Naive thymus-derived CD4-positive, alpha-beta T cell (primary cell): Measurements from ENCODE around the gene SLC38A3. TPM values are rescaled to one million over a fixed set of nuclear protein-coding genes. Genes with fewer than 3 reads are reported as not detected.
"Not testable (repeated sequence)": the region's sequence is repeated elsewhere in the genome, so short reads cannot be mapped to it uniquely, and the experiment has no call there.

Source experiments
- ATAC-seq: fragments of 150-1000 bp; cut with Tn5 transposase; 2 replicates; pipeline ENCODE4 v1.10.0; 2021; ENCODE audit warnings: mild to moderate bottlenecking, moderate library complexity
- CTCF ChIA-PET: fragments of 350-600 bp; sonication (Branson Sonifier 250); formaldehyde crosslinking; loops from one replicate; lab custom pipeline; 2021; ENCODE audit warnings: antibody characterized with exemption; lab: Charles Lee
- POLR2A ChIA-PET: fragments of 350-600 bp; sonication (Branson Sonifier 250); formaldehyde crosslinking; loops from one replicate; lab custom pipeline; 2021; ENCODE audit warnings: antibody characterized with exemption, inconsistent platforms; lab: Charles Lee
- DNase-seq, 9 donors: peaks; one replicate each; pipeline versions ENCODE4 v3.0.0 to v3.0.0-alpha.2; 2020 to 2022; ENCODE audit warnings: mixed read lengths in 1 of 9
- H3K27ac ChIP-seq: one replicate; pipeline ENCODE4 v1.7.0; 2013; ENCODE audit warnings: mild to moderate bottlenecking, low read depth, low read length, moderate library complexity
- H3K27me3 ChIP-seq, 2 donors: one replicate each; pipeline ENCODE4 v1.7.0; 2013; ENCODE audit warnings: low read length in 2 of 2, mild to moderate bottlenecking in 2 of 2, moderate library complexity in 2 of 2; ENCODE audit not compliant: control insufficient read depth in 2 of 2, insufficient read depth in 2 of 2
- H3K36me3 ChIP-seq, 3 experiments: 1 replicate in 2 of 3; 2 replicates in 1 of 3; pipeline ENCODE4 v1.7.0; 2013; ENCODE audit warnings: low read length in 3 of 3, mild to moderate bottlenecking in 3 of 3, moderate library complexity in 1 of 3; ENCODE audit not compliant: insufficient read depth in 3 of 3, control insufficient read depth in 2 of 3
- H3K4me1 ChIP-seq, 2 donors: one replicate each; pipeline ENCODE4 v1.7.0; 2013; ENCODE audit warnings: low read length in 2 of 2, mild to moderate bottlenecking in 2 of 2, moderate library complexity in 1 of 2; ENCODE audit not compliant: control insufficient read depth in 2 of 2, insufficient read depth in 2 of 2
- H3K4me3 ChIP-seq: 2 replicates; pipeline ENCODE4 v1.7.0; 2013; ENCODE audit warnings: mild to moderate bottlenecking, low read length
- H3K9me3 ChIP-seq, 3 experiments: 1 replicate in 2 of 3; 2 replicates in 1 of 3; pipeline ENCODE4 v1.7.0; 2013; ENCODE audit warnings: low read length in 3 of 3; ENCODE audit not compliant: control insufficient read depth in 2 of 3
- H3K27ac Mint-ChIP-seq, 9 donors: one replicate each; pipeline ENCODE4 v1.8.0; 2020 to 2022; ENCODE audit warnings: mixed read lengths in 9 of 9, mild to moderate bottlenecking in 8 of 9, moderate library complexity in 5 of 9, inconsistent platforms in 2 of 9
- H3K27me3 Mint-ChIP-seq, 5 donors: one replicate each; pipeline ENCODE4 v1.8.0; 2021 to 2022; ENCODE audit warnings: mixed read lengths in 5 of 5, mild to moderate bottlenecking in 1 of 5
- H3K36me3 Mint-ChIP-seq, 5 donors: one replicate each; pipeline ENCODE4 v1.8.0; 2020 to 2022; ENCODE audit warnings: mixed read lengths in 5 of 5, mild to moderate bottlenecking in 3 of 5, inconsistent platforms in 1 of 5
- H3K4me1 Mint-ChIP-seq, 7 donors: one replicate each; pipeline ENCODE4 v1.8.0; 2020 to 2022; ENCODE audit warnings: mixed read lengths in 7 of 7, mild to moderate bottlenecking in 3 of 7, inconsistent platforms in 1 of 7
- H3K4me3 Mint-ChIP-seq, 10 donors: one replicate each; pipeline ENCODE4 v1.8.0; 2020 to 2022; ENCODE audit warnings: mild to moderate bottlenecking in 10 of 10, mixed read lengths in 10 of 10, moderate library complexity in 6 of 10, inconsistent platforms in 2 of 10
- H3K9me3 Mint-ChIP-seq, 11 donors: one replicate each; pipeline ENCODE4 v1.8.0; 2020 to 2022; ENCODE audit warnings: mixed read lengths in 11 of 11, mild to moderate bottlenecking in 4 of 11, inconsistent platforms in 1 of 11, moderate library complexity in 1 of 11
- intact Hi-C, 2 donors: fragments of 100-400 bp; cut with micrococcal nuclease; formaldehyde crosslinking; loops; one replicate each; pipeline ENCODE4 v1.15.1; 2023
- polyA plus RNA-seq, 2 donors: library from polyadenylated mRNA; unstranded; fragments of 300-500 nt; fragmentation: Illumina TruSeq; gene quantifications; one replicate each; pipeline ENCODE4 v1.2.3, GENCODE V29; 2021
- total RNA-seq, 6 experiments: library from RNA in 5 of 6; stranded (reverse) in 5 of 6; gene quantifications; 1 replicate in 5 of 6; 2 replicates in 1 of 6; pipeline ENCODE4 v1.2.3 and lab custom pipeline; 2021 to 2026

The SLC38A3 gene
- total and polyA plus RNA-seq, 7 experiments from 2014 or later = 1.8 TPM; not detected in 6

DNA sequence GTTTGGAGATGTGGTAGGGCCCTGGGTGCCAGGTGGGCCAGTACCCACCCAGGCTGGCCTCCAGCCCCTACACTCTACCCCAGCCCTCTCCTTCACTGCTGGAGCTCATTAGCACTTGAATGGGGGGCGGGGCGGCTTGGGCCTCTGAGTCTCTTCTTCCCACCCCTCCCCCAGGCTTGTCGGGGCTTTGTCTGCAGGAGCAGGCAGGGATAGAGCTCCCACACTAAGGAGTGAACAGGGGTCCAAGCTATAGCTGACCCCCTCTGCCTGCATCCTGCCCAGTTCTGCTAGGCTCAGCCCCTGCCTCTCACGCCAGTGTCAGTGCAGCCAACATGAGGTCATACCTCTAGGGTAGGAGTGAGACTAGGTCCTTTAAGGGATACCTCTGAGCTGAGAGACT is 36.1 kb downstream of the SLC38A3 start:
- Histone ChIP-seq H3K27ac (peak overlapping the region; percentile 84), H3K9me3 (no peaks in the 10 kb centered on the region), H3K4me3 (no peak overlapping the region), H3K36me3 (peaks cover 5 to 37% (median 7%) of the 10 kb centered on the region in 3 experiments), H3K27me3 (no peaks in the 10 kb centered on the region), H3K4me1 (peaks cover 68 to 72% of the 10 kb centered on the region in 2 donors)
- no peaks in the 10 kb centered on the region for H3K27me3 Mint-ChIP-seq
- peak overlapping the region; percentile 36 to 81 (median 70) for H3K4me3 Mint-ChIP-seq
- CTCF ChIA-PET = interaction anchor here (0.7 to 9.5 kb wide), 2 partner anchors 10 to 46 kb away, joined by 3 to 211 read pairs; partner anchors contain the start of gene GNAI2
- peaks cover 0 to 19% (median 0%) of the 10 kb centered on the region in 5 donors for H3K36me3 Mint-ChIP-seq
- peak overlapping the region; percentile 79 to 96 (median 90) for H3K27ac Mint-ChIP-seq
- DNase-seq = no peak
- intact Hi-C loops = no loop called here
- ATAC-seq = no peak
- H3K9me3 Mint-ChIP-seq = no peaks in the 10 kb centered on the region
- peaks cover 46 to 77% (median 72%) of the 10 kb centered on the region in 7 donors for H3K4me1 Mint-ChIP-seq
- POLR2A ChIA-PET = interaction anchor here (1.0 to 15.6 kb wide), 3 partner anchors 9 to 86 kb away, joined by 3 to 253 read pairs (median 3); partner anchors contain the start of gene GNAI2

DNA sequence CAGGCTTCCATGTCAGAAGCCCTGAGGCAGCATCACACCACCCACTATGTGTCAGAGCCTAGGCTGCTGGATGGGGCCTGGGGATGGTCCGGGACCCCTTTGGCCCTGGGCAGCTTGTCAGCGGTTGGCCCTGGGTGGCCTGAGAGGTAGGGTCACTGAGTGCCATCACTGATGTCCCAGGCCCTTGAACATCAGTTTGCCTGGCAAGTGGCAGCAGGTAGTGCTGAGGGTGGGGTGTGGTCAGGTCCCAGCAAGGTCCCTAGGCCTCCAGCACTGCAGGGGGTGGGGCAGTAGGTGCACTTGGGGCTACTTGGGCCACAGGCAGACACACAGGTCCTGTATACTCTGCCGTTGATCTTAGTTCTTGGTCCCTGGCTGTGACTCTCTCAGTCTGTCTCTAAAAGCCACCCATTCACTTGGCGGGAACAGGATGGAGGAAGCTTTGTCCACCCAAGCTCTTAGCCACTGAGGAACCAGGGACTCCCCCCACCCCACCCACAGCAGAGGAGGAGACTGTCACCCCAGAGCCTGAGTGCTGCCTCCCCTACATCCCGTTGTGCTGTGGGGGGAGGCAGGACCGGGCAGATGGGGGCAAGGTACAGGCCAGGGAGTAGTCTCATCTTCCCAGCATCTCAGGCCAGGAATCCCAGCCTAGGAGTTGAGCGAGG is 36.8 kb downstream of the SLC38A3 start:
- Histone ChIP-seq H3K4me3 (no peak overlapping the region), H3K9me3 (no peaks in the 10 kb centered on the region), H3K4me1 (peaks cover 70 to 78% of the 10 kb centered on the region in 2 donors), H3K36me3 (peaks cover 5 to 30% (median 7%) of the 10 kb centered on the region in 3 experiments), H3K27me3 (no peaks in the 10 kb centered on the region), H3K27ac (peak overlapping the region; percentile 84)
- Mint-ChIP-seq H3K27me3 (no peaks in the 10 kb centered on the region), H3K4me1 (peaks cover 52 to 84% (median 79%) of the 10 kb centered on the region in 7 donors), H3K27ac (peak overlapping the region; percentile 79 to 96 (median 90)), H3K4me3 (peak overlapping the region in 9 of 10 donors; percentile 58 to 81 (median 72)), H3K9me3 (no peaks in the 10 kb centered on the region), H3K36me3 (peaks cover 0 to 17% (median 0%) of the 10 kb centered on the region in 5 donors)
- DNase-seq (no peak), ATAC-seq (no peak)
- intact Hi-C loops = no loop called here
- ChIA-PET CTCF (interaction anchor here (9.5 kb wide), 1 partner anchor 11 kb away, joined by 211 read pairs; the partner anchor contains the start of gene GNAI2), POLR2A (interaction anchor here (1.0 to 15.6 kb wide), 4 partner anchors 10 to 85 kb away, joined by 3 to 253 read pairs (median 4); partner anchors contain the start of gene GNAI2)

DNA sequence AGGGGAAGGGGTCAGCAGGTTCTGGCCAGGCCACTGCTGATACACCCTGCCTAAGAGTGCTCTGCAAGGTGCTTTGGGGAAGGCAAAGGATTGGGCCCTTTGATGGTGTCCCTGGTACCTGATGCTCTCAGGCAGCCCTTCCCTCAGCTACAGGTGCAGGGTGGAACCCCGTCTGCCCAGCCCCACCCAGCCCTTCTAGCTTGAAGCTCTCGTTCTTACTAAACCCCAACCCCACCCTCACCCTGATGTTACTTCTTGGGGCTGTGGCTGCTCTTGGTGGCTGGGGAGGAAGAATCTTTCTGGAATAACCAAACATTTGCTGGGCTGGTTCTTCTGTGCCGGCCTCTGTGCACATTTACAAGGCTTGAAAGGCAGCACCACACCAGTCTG is 37.3 kb downstream of the SLC38A3 start:
- Histone ChIP-seq H3K27me3 (no peaks in the 10 kb centered on the region), H3K4me3 (peak overlapping the region; percentile 11), H3K27ac (peak overlapping the region; percentile 84), H3K36me3 (peaks cover 5 to 26% (median 7%) of the 10 kb centered on the region in 3 experiments), H3K4me1 (peaks cover 76 to 83% of the 10 kb centered on the region in 2 donors), H3K9me3 (no peaks in the 10 kb centered on the region)
- ChIA-PET CTCF (interaction anchor here (9.5 kb wide), 1 partner anchor 12 kb away, joined by 211 read pairs; the partner anchor contains the start of gene GNAI2), POLR2A (interaction anchor here (1.3 to 15.6 kb wide), 3 partner anchors 10 to 50 kb away, joined by 3 to 253 read pairs (median 6); partner anchors contain the start of gene GNAI2)
- intact Hi-C loops = no loop called here
- no peaks in the 10 kb centered on the region for H3K27me3 Mint-ChIP-seq
- DNase-seq (peak in 1 of 9 donors; percentile 39), ATAC-seq (no peak)
- no peaks in the 10 kb centered on the region for H3K9me3 Mint-ChIP-seq
- H3K4me3 Mint-ChIP-seq = peak overlapping the region; percentile 58 to 81 (median 70)
- peaks cover 55 to 89% (median 84%) of the 10 kb centered on the region in 7 donors for H3K4me1 Mint-ChIP-seq
- H3K27ac Mint-ChIP-seq = peak overlapping the region; percentile 79 to 97 (median 93)
- H3K36me3 Mint-ChIP-seq = peaks cover 0 to 12% (median 0%) of the 10 kb centered on the region in 5 donors

DNA sequence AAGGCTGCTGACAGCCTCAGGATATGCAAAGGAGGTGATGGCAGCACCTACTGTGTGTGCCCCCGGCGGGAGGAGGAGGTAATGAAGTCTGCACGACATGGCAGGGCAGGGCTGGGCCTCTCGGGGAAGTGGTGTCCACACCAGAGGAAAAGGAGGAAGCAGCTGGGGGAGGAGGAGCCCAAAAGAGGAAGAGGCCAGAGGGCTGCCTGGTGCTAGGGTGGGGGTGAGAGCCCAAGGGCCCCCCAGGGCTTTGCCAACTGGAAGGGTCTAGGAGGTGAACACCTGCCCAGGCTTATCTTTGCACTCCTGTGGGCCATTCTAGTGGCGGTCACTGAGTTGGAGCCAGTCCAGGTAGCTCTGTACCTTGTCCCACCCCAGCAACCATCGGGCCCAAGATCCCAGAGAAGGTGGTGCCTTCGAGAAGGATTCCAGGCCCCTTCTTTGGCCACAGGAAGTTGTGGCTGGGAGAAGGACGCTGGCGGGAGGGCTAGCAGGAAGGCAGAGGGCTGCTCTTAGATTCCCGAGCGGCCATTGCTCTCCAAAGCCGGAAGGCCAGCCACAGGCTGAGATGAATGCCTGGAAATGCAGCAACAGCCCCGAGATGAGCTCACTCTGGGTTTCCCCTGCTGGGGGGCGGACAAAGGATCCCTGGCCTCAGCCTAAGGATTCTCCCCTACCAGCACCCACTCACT is 37.9 kb downstream of the SLC38A3 start:
- H3K4me3 Mint-ChIP-seq = peak overlapping the region; percentile 58 to 81 (median 70)
- DNase-seq = peak in 2 of 9 donors; percentile 39 to 55
- peaks cover 0 to 10% (median 0%) of the 10 kb centered on the region in 5 donors for H3K36me3 Mint-ChIP-seq
- ATAC-seq = peak; percentile 40
- peaks cover 56 to 90% (median 84%) of the 10 kb centered on the region in 7 donors for H3K4me1 Mint-ChIP-seq
- intact Hi-C loops = no loop called here
- Histone ChIP-seq H3K9me3 (no peaks in the 10 kb centered on the region), H3K4me1 (peaks cover 80 to 88% of the 10 kb centered on the region in 2 donors), H3K27me3 (no peaks in the 10 kb centered on the region), H3K36me3 (peaks cover 5 to 25% (median 7%) of the 10 kb centered on the region in 3 experiments), H3K27ac (peak overlapping the region; percentile 84), H3K4me3 (peak overlapping the region; percentile 11)
- ChIA-PET POLR2A (interaction anchor here (0.6 to 15.6 kb wide), 3 partner anchors 9 to 311 kb away, joined by 3 to 253 read pairs (median 6); partner anchors contain the start of gene GNAI2), CTCF (interaction anchor here (1.4 to 9.5 kb wide), 2 partner anchors 12 to 56 kb away, joined by 6 to 211 read pairs; partner anchors contain the start of genes GNAI2, HYAL3 and NAA80)
- peak overlapping the region; percentile 79 to 97 (median 93) for H3K27ac Mint-ChIP-seq
- no peaks in the 10 kb centered on the region for H3K9me3 Mint-ChIP-seq
- H3K27me3 Mint-ChIP-seq = no peaks in the 10 kb centered on the region

DNA sequence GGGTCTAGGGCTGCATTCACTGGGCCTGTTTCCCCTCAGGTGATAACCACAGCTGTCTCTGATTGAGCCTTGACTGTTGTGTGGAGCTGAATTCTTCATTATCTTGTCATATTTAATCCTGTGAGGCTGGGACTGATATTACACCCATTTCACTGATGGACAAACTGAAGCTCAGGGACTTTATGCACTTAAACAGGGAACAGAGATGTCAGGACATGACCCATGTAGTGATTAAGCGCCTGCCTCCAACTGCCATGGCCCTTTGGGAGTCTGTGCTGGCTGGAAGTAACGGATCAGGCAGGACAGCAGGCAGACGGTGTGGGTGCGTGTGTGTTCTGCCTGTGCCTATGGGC is 38.4 kb downstream of the SLC38A3 start:
- no peaks in the 10 kb centered on the region for H3K9me3 Mint-ChIP-seq
- Histone ChIP-seq H3K4me1 (peaks cover 75 to 89% of the 10 kb centered on the region in 2 donors), H3K4me3 (no peak overlapping the region), H3K36me3 (peaks cover 5 to 30% (median 7%) of the 10 kb centered on the region in 3 experiments), H3K9me3 (no peaks in the 10 kb centered on the region), H3K27ac (peak overlapping the region; percentile 84), H3K27me3 (no peaks in the 10 kb centered on the region)
- ATAC-seq (no peak), DNase-seq (no peak)
- CTCF ChIA-PET = interaction anchor here (0.6 to 9.5 kb wide), 3 partner anchors 13 to 55 kb away, joined by 3 to 211 read pairs (median 6); partner anchors contain the start of genes GNAI2, HYAL3 and NAA80
- peaks cover 0 to 9% (median 0%) of the 10 kb centered on the region in 5 donors for H3K36me3 Mint-ChIP-seq
- H3K4me1 Mint-ChIP-seq = peaks cover 58 to 88% (median 83%) of the 10 kb centered on the region in 7 donors
- intact Hi-C loops = no loop called here
- POLR2A ChIA-PET = interaction anchor here (0.6 to 15.6 kb wide), 3 partner anchors 9 to 311 kb away, joined by 3 to 253 read pairs (median 6); partner anchors contain the start of gene GNAI2
- peak overlapping the region; percentile 51 to 96 (median 90) for H3K27ac Mint-ChIP-seq
- no peaks in the 10 kb centered on the region for H3K27me3 Mint-ChIP-seq
- peak overlapping the region in 5 of 10 donors; percentile 10 to 68 (median 54) for H3K4me3 Mint-ChIP-seq

DNA sequence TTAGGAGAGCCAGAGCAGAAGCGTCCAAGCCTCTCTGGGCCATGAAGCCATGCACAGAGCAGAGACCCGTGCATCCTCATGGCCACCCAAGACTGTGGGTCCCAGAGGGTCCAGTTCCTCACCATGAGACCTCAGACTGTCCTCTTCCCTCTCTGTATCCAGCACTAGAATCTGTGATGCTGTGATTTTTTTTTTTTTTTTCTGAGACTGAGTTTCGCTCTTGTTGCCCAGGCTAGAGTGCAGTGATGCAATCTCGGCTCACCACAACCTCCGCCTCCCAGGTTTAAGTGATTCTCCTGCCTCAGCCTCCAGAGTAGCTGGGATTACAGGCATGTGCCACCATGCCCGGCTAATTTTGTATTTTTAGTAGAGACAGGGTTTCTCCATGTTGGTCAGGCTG is 39.7 kb downstream of the SLC38A3 start:
- H3K4me3 Mint-ChIP-seq = peak overlapping the region in 8 of 10 donors; percentile 18 to 89 (median 74)
- H3K27ac ChIP-seq = peak overlapping the region; percentile 88

More for the DNA sequence above, 39.7 kb downstream of the SLC38A3 start:
- H3K9me3 ChIP-seq, H3K9me3 Mint-ChIP-seq, H3K27me3 ChIP-seq, H3K4me3 ChIP-seq, H3K27me3 Mint-ChIP-seq, intact Hi-C loops, DNase-seq, ATAC-seq, H3K36me3 Mint-ChIP-seq: not testable (repeated sequence)
- ChIA-PET POLR2A (interaction anchor here (15.6 kb wide), 1 partner anchor 13 kb away, joined by 253 read pairs; the partner anchor contains the start of gene GNAI2), CTCF (interaction anchor here (0.7 to 9.5 kb wide), 2 partner anchors 14 to 1456 kb away, joined by 7 to 211 read pairs; partner anchors contain the start of gene GNAI2)
- peaks cover 67 to 88% of the 10 kb centered on the region in 2 donors for H3K4me1 ChIP-seq
- H3K36me3 ChIP-seq = peaks cover 0 to 33% (median 0%) of the 10 kb centered on the region in 3 experiments
- H3K4me1 Mint-ChIP-seq = peaks cover 53 to 88% (median 73%) of the 10 kb centered on the region in 7 donors
- H3K27ac Mint-ChIP-seq = peak overlapping the region; percentile 42 to 96 (median 82)
